ENCODE measurements around the gene HOXB2. TPM values are rescaled to one million over a fixed set of nuclear protein-coding genes. Genes with fewer than 3 reads are reported as not detected.

The HOXB2 gene
- total RNA-seq, 1 experiment from 2014 or later = 34.5 TPM

DNA sequence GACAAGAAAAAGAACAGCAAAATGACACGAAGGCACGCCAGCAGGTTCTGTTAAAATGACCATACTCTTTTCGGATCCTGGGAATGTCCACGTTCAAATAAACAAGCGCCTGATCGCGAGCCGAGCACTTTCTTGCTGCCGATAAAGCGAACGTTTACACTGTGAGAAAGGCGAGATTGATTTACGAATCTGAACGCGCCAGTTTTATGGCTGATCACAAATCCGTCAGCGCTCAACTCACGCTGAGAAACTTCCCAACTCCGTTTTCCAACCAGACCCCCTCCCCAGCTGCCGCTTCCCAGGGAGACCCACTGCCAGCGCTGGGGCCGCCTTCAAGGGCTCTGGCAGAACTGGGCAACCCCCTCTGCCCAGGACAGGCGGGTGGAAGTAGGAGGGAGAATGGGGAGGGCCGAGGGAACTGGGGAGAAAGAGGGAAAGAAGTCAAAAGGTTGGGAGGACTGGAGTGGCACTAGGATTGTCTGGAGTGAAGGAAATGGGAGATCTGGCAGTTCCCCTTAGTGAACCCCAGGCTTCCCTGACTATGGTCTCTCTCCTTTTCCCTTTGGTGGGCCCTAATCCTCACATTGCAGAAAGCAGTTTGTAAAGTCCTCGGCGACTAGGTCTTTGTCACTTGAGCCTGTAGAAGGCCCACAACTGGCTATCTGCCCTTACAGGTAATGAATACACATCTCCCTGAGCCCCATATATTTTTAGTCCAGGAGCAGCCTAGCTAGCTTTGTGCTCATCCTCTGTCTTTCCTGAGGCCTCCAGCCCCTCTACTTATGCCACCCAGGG is 26.3 kb upstream of the HOXB2 start:
- POLR2A ChIA-PET (ENCODE audit: low non-redundant PET) = interaction anchor here (0.6 to 0.7 kb wide), 2 partner anchors 13 to 14 kb away, joined by 3 to 4 read pairs; no protein-coding TSS in a partner anchor
- no peaks in the 10 kb centered on the region for H3K27me3 ChIP-seq (replicated peaks; ENCODE audit: insufficient read depth, low read depth, low read length, poor library complexity)
- no peaks in the 10 kb centered on the region for H3K9me3 ChIP-seq (ENCODE audit: low read depth, low read length, poor library complexity, severe bottlenecking)
- H3K27ac ChIP-seq (ENCODE audit: low read depth, low read length, poor library complexity, severe bottlenecking) = no peak overlapping the region
- peaks cover 67% of the 10 kb centered on the region for H3K4me1 ChIP-seq (ENCODE audit: insufficient read depth, low read length, poor library complexity, severe bottlenecking)
- H3K4me3 ChIP-seq (ENCODE audit: low read depth, low read length, poor library complexity, severe bottlenecking) = no peak overlapping the region
- CTCF ChIA-PET = no interaction called here
- DNase-seq (ENCODE audit: low spot score) = no peak
- no TSS peak for BruUV-seq (replicated peaks)
- TF ChIP-seq EZH2 (IDR thresholded peaks at IDR 0.05; ENCODE audit: borderline replicate concordance, low read depth, low read length, poor library complexity, severe bottlenecking) = no peak
- TF ChIP-seq, protein P1, sequence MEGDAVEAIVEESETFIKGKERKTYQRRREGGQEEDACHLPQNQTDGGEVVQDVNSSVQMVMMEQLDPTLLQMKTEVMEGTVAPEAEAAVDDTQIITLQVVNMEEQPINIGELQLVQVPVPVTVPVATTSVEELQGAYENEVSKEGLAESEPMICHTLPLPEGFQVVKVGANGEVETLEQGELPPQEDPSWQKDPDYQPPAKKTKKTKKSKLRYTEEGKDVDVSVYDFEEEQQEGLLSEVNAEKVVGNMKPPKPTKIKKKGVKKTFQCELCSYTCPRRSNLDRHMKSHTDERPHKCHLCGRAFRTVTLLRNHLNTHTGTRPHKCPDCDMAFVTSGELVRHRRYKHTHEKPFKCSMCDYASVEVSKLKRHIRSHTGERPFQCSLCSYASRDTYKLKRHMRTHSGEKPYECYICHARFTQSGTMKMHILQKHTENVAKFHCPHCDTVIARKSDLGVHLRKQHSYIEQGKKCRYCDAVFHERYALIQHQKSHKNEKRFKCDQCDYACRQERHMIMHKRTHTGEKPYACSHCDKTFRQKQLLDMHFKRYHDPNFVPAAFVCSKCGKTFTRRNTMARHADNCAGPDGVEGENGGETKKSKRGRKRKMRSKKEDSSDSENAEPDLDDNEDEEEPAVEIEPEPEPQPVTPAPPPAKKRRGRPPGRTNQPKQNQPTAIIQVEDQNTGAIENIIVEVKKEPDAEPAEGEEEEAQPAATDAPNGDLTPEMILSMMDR (conservative IDR thresholded peaks at IDR 0.05; ENCODE audit: low read depth, low read length) = no peak
- H3K36me3 ChIP-seq (ENCODE audit: insufficient read depth, low read length, poor library complexity, severe bottlenecking) = no peaks in the 10 kb centered on the region
- intact Hi-C loops (cut with micrococcal nuclease; ENCODE audit: unreplicated experiment) = no loop called here

DNA sequence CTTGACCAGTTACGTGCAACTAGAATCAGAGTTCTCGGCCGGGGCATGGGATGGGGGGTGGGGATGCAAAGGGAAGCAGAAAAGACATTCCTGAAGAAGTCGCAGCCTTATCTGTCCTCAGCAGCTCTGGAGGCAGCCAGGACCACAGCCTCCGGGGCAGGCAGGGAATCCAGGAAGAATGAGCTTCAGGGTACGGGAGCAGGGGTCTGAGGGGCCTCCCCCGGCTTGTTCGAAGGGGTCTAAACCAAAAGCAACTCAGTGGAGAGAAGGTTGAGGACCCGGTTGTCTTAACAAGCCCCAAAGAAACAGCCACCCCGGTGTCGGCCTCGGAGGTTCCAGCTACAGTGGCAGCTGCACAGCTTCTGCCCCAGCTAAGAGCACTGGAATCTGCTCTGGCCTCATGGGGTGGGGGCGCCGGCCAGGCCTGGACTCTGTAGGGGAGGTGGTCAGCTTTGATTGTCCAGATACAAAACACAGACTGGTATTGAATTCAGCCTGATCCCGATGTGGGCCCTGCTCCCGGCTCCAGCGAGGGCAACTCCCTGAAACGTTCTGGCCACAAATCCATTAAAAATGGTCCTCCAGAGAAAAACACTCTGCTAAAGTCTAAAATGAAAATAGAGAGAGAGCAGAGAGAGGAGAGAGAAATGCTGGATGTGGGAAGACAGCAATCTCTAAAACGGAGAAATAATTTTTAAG is 25.6 kb upstream of the HOXB2 start:
- no peak for TF ChIP-seq EZH2 (IDR thresholded peaks at IDR 0.05; ENCODE audit: borderline replicate concordance, low read depth, low read length, poor library complexity, severe bottlenecking)
- TF ChIP-seq, protein P1 (conservative IDR thresholded peaks at IDR 0.05; ENCODE audit: low read depth, low read length) = no peak

DNA sequence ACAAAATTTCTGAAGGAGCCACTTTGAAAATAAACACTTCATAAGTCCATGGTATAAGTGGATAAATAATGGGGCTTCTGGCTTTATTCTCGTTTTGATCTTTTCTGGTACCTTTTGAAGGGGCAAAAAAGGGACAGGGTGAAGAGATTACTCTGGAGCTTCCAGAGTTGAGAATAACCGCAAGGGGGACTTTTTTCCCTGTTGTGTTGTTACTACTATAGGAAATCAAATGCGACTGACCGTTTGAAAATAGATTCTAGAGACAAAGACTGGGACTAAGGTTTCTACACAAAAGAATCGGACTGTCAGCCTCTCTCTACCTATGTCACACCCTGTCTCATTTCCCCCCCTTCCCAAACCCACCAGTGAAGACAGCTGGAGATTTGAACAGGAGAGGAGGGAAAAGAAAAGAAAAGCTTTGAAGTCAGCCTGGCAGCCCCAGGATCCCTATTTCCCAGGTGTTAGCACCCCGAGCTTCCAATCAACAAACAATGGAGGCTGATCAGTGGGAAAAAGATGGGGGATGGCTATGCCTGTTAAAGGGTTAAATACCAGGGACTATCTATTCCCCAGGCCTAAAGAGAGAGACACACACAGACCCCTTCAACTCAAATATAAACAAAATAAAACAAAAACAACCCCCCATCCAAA is 24.9 kb upstream of the HOXB2 start:
- intact Hi-C loops (cut with micrococcal nuclease; ENCODE audit: unreplicated experiment) = no loop called here
- no peaks in the 10 kb centered on the region for H3K27me3 ChIP-seq (replicated peaks; ENCODE audit: insufficient read depth, low read depth, low read length, poor library complexity)
- no peak overlapping the region for H3K27ac ChIP-seq (ENCODE audit: low read depth, low read length, poor library complexity, severe bottlenecking)

More for the DNA sequence above, 25.6 kb upstream of the HOXB2 start:
- ChIA-PET POLR2A (ENCODE audit: low non-redundant PET) (interaction anchor here (0.6 kb wide), 1 partner anchor 13 kb away, joined by 4 read pairs; no protein-coding TSS in a partner anchor), CTCF (interaction anchor here (0.6 kb wide), 1 partner anchor 8 kb away, joined by 3 read pairs; no protein-coding TSS in a partner anchor)
- no TSS peak for BruUV-seq (replicated peaks)
- DNase-seq (ENCODE audit: low spot score) = no peak
- Histone ChIP-seq H3K27me3 (replicated peaks; ENCODE audit: insufficient read depth, low read depth, low read length, poor library complexity) (no peaks in the 10 kb centered on the region), H3K4me1 (ENCODE audit: insufficient read depth, low read length, poor library complexity, severe bottlenecking) (peaks cover 66% of the 10 kb centered on the region), H3K27ac (ENCODE audit: low read depth, low read length, poor library complexity, severe bottlenecking) (no peak overlapping the region), H3K4me3 (ENCODE audit: low read depth, low read length, poor library complexity, severe bottlenecking) (no peak overlapping the region), H3K36me3 (ENCODE audit: insufficient read depth, low read length, poor library complexity, severe bottlenecking) (no peaks in the 10 kb centered on the region), H3K9me3 (ENCODE audit: low read depth, low read length, poor library complexity, severe bottlenecking) (no peaks in the 10 kb centered on the region)
- intact Hi-C loops (cut with micrococcal nuclease; ENCODE audit: unreplicated experiment) = no loop called here

More for the DNA sequence above, 24.9 kb upstream of the HOXB2 start:
- DNase-seq (ENCODE audit: low spot score) = no peak
- Histone ChIP-seq H3K36me3 (ENCODE audit: insufficient read depth, low read length, poor library complexity, severe bottlenecking) (no peaks in the 10 kb centered on the region), H3K9me3 (ENCODE audit: low read depth, low read length, poor library complexity, severe bottlenecking) (no peaks in the 10 kb centered on the region), H3K4me3 (ENCODE audit: low read depth, low read length, poor library complexity, severe bottlenecking) (no peak overlapping the region), H3K4me1 (ENCODE audit: insufficient read depth, low read length, poor library complexity, severe bottlenecking) (peaks cover 66% of the 10 kb centered on the region)
- TF ChIP-seq, protein P1 (conservative IDR thresholded peaks at IDR 0.05; ENCODE audit: low read depth, low read length) = no peak
- no peak for TF ChIP-seq EZH2 (IDR thresholded peaks at IDR 0.05; ENCODE audit: borderline replicate concordance, low read depth, low read length, poor library complexity, severe bottlenecking)
- BruUV-seq (replicated peaks) = no TSS peak
- POLR2A ChIA-PET (ENCODE audit: low non-redundant PET) = no interaction called here
- CTCF ChIA-PET = interaction anchor here (0.6 kb wide), 1 partner anchor 9 kb away, joined by 3 read pairs; no protein-coding TSS in a partner anchor

All from A673 (cell line).